Measurements from ENCODE around the gene MDM2. TPM values are rescaled to one million over a fixed set of nuclear protein-coding genes. Genes with fewer than 3 reads are reported as not detected.

The MDM2 gene
- polyA plus RNA-seq, 1 donor from 2014 or later = 19.6 TPM

DNA sequence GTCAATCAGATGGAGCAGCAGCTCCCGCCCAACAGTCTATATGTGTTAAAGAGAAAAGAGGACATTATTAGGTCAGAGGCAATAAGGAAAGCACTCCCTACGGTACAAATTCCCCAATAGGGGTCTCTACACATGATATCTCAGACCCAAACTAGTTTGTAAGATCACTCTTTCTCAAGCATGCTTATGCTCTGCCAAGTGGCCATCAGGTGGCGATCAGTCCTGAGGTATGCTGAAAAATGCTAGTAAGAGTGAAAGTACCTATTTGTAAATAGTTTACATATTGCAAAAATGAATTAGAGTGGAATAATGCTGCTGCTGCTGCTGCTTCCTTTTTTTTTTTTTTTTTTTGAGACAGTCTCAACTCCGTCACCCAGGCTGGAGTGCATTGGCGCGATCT, 63.9 kb downstream of the MDM2 start:
- H3K9me3 Mint-ChIP-seq = no peaks in the 10 kb centered on the region
- H3K36me3 Mint-ChIP-seq = peaks cover 3% of the 10 kb centered on the region
- H3K4me1 Mint-ChIP-seq = peaks cover 0 to 12% (median 5%) of the 10 kb centered on the region in 3 donors
- H3K27ac Mint-ChIP-seq = peak overlapping the region in 1 of 3 donors; percentile 20
- H3K4me3 Mint-ChIP-seq = peak overlapping the region in 1 of 4 donors; percentile 61
- no peaks in the 10 kb centered on the region for H3K27me3 Mint-ChIP-seq

DNA sequence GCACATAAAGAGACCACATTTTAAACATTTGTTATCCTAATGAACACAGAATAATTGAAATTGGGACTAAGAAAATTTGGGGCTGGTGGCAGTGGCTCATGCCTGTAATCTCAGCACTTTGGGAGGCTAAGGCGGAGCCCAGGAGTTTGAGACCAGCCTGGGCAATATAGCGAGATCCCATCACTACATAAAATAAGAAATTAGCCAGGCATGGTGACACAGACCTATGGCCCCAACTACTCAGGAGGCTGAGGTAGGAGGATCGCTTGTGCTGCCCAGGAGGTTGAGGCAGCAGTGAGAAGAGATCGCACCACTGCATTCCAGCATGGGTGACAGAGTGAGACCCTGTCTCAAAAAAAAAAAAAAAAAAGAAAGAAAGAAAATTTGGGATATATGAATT, 65.3 kb downstream of the MDM2 start:
- H3K9me3 Mint-ChIP-seq = no peaks in the 10 kb centered on the region
- H3K4me1 Mint-ChIP-seq = peaks cover 0 to 12% (median 5%) of the 10 kb centered on the region in 3 donors
- H3K27ac Mint-ChIP-seq = no peak overlapping the region
- H3K27me3 Mint-ChIP-seq = no peaks in the 10 kb centered on the region
- H3K36me3 Mint-ChIP-seq = peaks cover 3% of the 10 kb centered on the region
- H3K4me3 Mint-ChIP-seq = no peak overlapping the region

DNA sequence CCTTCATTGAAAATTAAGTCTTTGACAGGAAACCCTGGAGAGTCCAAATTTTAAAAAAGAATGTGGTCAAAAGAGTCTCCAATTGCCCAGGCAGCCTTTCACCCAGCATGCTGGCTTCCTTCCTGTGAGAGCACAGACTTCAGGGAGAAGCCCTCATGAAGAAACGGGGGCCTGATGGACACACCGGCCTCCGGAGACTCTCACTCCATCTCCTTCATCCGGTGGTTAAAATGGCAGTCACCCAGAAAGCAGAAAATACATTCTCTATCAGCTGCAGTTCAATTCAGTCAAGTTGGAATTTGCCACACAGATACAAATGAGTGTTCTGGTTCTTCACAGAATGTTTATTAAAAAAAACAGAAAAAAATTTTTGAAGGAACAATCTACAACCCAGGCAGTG, 68.5 kb downstream of the MDM2 start:
- peaks cover 5 to 7% (median 5%) of the 10 kb centered on the region in 3 donors for H3K4me1 Mint-ChIP-seq

DNA sequence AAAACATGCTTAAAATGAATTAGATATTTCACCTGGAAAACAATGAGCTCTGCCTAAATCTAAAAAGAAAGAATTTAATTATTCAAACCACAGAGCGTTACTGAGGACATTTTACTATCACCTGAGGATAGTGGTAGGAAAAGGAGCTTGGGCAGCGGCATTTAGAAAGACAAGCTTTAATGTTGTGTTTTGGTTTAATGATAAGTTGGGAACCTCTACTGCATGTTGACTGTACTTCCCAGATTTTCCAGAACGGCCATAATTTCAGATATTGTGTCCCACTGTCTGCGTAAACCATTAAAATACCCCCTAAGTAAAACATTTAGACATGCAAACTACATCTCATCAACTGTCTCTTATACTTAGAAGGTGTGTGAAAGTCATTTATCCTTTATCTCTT, 69.6 kb downstream of the MDM2 start:
- peaks cover 5% of the 10 kb centered on the region for H3K36me3 Mint-ChIP-seq
- no peak overlapping the region for H3K27ac Mint-ChIP-seq
- H3K27me3 Mint-ChIP-seq = no peaks in the 10 kb centered on the region
- peaks cover 0 to 3% (median 3%) of the 10 kb centered on the region in 3 donors for H3K9me3 Mint-ChIP-seq
- H3K4me3 Mint-ChIP-seq = peak overlapping the region in 1 of 4 donors; percentile 35
- peaks cover 3 to 5% (median 5%) of the 10 kb centered on the region in 3 donors for H3K4me1 Mint-ChIP-seq

More for the DNA sequence above, 68.5 kb downstream of the MDM2 start:
- Mint-ChIP-seq H3K4me3 (no peak overlapping the region), H3K27ac (no peak overlapping the region), H3K27me3 (no peaks in the 10 kb centered on the region), H3K9me3 (no peaks in the 10 kb centered on the region), H3K36me3 (peaks cover 5% of the 10 kb centered on the region)

DNA sequence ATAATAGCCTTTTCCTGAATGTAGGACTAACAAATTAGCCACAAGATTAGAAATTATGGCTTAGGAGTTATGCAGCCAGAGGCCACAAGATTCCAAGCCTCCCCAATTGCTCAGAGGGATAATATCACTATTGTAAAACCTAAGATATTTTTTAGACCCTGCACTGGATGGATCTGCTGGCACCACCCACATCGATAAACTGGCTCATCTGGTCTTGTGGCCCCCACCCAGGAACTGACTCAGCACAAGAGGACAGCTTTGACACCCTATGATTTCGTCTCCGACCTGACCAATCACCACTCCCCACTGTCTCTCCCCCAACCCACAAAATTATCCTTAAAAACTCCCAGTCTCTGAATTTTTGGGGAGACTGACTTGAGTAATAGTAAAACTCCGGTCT, 70.3 kb downstream of the MDM2 start:
- peaks cover 5 to 6% (median 5%) of the 10 kb centered on the region in 3 donors for H3K4me1 Mint-ChIP-seq
- H3K4me3 Mint-ChIP-seq = no peak overlapping the region
- H3K9me3 Mint-ChIP-seq = peaks cover 0 to 3% (median 3%) of the 10 kb centered on the region in 3 donors
- H3K27me3 Mint-ChIP-seq = no peaks in the 10 kb centered on the region
- H3K27ac Mint-ChIP-seq = no peak overlapping the region
- peaks cover 5% of the 10 kb centered on the region for H3K36me3 Mint-ChIP-seq

DNA sequence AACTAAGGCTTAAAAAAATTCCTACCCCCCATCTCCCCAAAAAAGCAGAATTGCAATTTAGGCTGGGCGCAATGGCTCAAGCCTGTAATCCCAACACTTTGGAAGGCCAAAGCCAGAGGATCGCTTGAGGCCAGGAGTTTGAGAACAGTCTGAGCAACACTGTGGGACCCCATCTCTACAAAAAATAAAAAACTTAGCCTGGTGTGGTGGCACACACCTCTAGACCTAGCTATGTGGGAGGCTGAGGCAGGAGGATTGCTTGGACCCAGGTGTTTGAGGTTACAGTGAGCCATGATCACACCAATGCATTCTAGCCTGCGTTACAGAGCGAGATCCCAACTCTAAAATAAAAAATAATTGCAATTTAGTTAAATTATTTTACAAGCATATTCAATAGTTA, 70.9 kb downstream of the MDM2 start:
- no peaks in the 10 kb centered on the region for H3K27me3 Mint-ChIP-seq
- H3K36me3 Mint-ChIP-seq = peaks cover 5% of the 10 kb centered on the region
- no peak overlapping the region for H3K4me3 Mint-ChIP-seq
- H3K4me1 Mint-ChIP-seq = peaks cover 5 to 6% (median 5%) of the 10 kb centered on the region in 3 donors
- H3K27ac Mint-ChIP-seq = no peak overlapping the region
- H3K9me3 Mint-ChIP-seq = peaks cover 0 to 3% (median 3%) of the 10 kb centered on the region in 3 donors

DNA sequence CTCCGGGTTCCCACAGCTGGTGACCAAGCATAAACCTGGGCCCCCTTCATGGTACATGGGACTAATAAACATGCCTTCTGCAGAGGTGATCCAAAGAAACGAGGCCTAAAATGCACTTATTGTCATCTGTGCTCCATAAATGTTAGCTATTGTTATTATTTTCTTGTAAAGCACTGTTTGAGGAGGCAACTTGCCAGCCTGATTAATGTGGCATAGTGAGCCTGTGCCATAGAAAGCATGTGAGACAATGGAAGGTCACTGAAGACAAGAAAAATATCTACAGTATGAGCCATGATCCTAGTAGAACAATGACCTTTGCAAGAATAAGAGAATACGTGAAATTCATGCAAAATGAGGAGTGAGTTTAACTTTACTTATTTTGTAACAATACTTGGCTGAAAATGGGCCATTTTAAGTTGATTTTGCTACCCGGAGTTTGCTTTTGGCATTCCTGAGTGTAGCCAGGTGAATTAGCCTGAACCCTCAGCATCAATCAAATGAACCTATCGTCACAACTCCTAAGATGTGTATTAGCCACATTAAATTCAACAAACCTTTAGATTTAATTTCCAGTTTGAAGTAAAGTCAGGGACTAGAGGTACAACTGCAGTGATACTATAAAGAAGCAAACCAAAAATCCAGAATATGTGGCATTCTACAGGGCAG, 72.8 kb downstream of the MDM2 start:
- H3K4me3 Mint-ChIP-seq = no peak overlapping the region
- no peak overlapping the region for H3K27ac Mint-ChIP-seq
- no peaks in the 10 kb centered on the region for H3K27me3 Mint-ChIP-seq
- H3K36me3 Mint-ChIP-seq = peaks cover 5% of the 10 kb centered on the region
- peaks cover 0 to 5% (median 4%) of the 10 kb centered on the region in 3 donors for H3K4me1 Mint-ChIP-seq
- H3K9me3 Mint-ChIP-seq = peaks cover 0 to 3% (median 3%) of the 10 kb centered on the region in 3 donors

DNA sequence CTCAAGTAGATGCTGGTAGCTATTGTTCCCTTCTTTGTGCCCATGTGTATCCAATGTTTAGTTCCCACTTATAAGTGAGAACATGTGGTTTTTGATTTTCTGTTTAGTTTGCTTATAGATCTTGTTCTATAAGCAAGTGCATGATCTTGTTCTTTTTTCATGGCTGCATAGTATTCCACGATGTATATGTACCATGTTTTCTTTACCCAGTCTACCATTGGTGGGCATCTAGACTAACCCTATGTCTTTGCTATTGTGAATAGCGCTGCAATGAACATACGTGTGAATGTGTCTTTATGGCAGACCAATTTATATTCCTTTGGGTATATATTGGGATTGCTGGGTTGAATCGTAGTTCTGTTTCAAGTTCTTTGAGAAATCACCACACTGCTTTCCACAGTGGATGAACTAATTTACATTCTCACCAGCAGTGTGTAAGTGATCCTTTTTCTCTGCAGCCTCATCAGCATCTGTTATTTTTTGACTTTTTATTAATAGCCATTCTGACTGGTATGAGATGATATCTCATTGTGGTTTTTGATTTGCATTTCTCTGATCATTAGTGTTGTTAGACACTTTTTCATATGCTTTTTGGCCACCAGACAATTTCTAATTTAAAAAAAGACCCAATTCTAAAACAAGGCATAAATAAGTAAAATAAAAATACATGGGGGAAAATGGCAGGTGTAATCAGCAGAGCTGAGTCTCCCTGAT, 74.4 kb downstream of the MDM2 start:
- Mint-ChIP-seq H3K4me3 (no peak overlapping the region), H3K27me3 (no peaks in the 10 kb centered on the region), H3K27ac (no peak overlapping the region), H3K36me3 (peaks cover 5% of the 10 kb centered on the region), H3K4me1 (peaks cover 0 to 5% (median 4%) of the 10 kb centered on the region in 3 donors), H3K9me3 (peaks cover 0 to 3% (median 3%) of the 10 kb centered on the region in 3 donors)

DNA sequence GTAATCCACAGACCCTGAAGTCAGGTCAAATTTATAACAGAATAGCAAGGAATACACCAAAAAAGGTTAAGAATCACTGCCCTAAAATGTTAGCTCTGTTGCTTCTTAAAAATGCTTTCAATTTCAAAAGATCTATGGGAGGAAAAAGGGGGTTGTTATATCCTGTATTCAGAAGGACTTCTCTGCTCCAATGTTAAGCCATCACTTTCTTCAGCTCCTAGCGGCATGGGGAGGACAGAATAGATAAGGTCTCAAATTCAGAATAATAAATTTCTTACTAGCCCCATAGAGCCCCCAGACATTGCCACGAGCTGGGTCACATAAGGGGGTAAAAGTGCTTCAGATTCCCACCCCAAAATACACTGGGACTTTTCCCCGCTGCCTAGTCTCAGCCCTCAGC, 75.2 kb downstream of the MDM2 start:
- Mint-ChIP-seq H3K4me3 (no peak overlapping the region), H3K27ac (no peak overlapping the region), H3K27me3 (no peaks in the 10 kb centered on the region), H3K9me3 (peaks cover 0 to 3% (median 3%) of the 10 kb centered on the region in 3 donors), H3K36me3 (peaks cover 5% of the 10 kb centered on the region), H3K4me1 (peaks cover 0 to 5% (median 4%) of the 10 kb centered on the region in 3 donors)

DNA sequence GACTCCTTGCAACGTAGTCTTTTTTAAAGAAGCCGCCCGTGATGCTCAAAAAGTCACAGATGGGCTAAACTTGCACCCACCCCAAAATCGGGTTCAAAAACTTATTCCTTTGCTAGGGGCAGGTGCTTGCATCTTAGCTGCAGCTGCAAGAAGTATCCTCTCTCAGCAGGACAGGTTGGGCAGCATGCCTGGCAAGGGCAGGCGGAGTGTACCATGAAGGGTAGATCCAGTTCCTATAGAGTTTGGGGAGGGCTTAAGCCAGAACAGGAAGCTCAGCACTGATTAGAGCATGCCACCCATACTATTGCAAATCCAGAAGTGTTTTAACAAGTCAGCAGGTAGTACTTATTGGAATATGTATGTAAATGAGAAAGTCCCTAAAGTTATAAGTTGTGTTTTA, 76.3 kb downstream of the MDM2 start:
- H3K36me3 Mint-ChIP-seq = peaks cover 5% of the 10 kb centered on the region
- no peak overlapping the region for H3K4me3 Mint-ChIP-seq
- H3K4me1 Mint-ChIP-seq = peaks cover 0 to 5% (median 4%) of the 10 kb centered on the region in 3 donors
- H3K9me3 Mint-ChIP-seq = peaks cover 0 to 3% (median 3%) of the 10 kb centered on the region in 3 donors
- H3K27ac Mint-ChIP-seq = peak overlapping the region in 1 of 3 donors; percentile 88
- H3K27me3 Mint-ChIP-seq = no peaks in the 10 kb centered on the region

DNA sequence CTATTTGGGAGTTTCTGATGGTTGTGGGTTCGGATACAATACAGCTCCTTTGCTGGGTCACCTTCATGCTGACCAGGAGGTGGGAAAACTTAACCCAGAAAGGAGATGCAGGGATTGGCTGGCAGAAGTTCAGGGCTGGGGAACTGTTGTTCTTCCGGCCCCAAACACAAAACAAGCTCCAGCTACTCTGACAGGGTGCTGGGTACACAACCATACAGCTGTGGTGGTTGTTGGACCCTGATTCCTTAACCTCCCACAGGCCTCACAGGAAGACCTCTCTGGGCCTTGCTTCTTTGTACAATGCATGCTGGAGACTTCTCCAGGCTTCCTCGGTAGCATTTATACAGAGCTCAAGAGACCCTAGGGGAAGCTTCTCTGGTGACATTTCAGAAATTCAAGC, 77.4 kb downstream of the MDM2 start:
- peaks cover 7 to 11% (median 10%) of the 10 kb centered on the region in 3 donors for H3K4me1 Mint-ChIP-seq
- H3K27me3 Mint-ChIP-seq = no peaks in the 10 kb centered on the region
- no peak overlapping the region for H3K4me3 Mint-ChIP-seq
- H3K9me3 Mint-ChIP-seq = peaks cover 0 to 3% (median 3%) of the 10 kb centered on the region in 3 donors
- H3K36me3 Mint-ChIP-seq = peaks cover 2% of the 10 kb centered on the region
- H3K27ac Mint-ChIP-seq = no peak overlapping the region

DNA sequence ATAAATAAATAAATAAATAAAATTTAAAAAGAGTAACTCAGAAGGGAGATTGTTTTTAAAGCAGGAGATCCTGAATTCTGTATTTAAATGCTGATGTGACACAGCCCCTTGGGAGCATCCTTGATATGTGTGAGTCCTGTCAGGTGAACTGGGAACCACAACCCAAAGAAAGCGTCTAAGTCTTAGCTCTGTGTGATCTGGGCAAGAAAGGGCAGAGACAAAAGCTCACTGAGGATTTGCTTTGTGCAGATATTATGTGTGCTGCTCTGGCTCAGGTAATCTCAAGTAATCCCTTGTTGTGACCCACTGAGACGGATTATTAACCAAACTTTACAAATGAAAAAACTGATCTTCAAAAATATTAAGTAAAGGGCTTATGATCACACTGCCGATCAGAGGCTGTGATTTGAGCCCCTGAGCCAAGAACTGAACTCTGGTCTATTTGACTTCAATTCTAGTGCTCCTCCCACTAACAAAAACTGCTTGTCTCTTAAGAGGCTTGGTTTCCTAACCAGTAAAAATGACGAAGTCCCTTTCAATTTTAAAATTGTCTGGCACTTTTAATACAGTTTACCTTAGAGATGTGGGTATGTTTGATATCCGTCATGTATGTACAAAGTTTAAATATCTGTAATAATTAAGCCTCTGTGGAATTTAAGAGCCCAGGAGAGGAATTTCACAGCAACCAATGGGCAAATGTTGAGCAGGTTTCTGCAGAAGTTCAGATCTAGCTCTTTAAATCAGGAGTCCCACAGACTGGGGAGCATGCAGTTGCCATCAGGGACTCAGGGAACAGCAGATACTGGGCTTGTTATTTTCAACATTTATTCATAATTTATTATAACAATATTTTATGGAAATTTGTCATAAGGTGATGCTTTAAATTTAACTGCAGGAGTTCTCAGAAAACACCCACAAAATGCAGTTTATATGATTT, 78.9 kb downstream of the MDM2 start:
- Mint-ChIP-seq H3K9me3 (peaks cover 0 to 3% (median 3%) of the 10 kb centered on the region in 3 donors), H3K27ac (no peak overlapping the region), H3K4me1 (peaks cover 9 to 14% (median 12%) of the 10 kb centered on the region in 3 donors), H3K36me3 (peaks cover 2% of the 10 kb centered on the region), H3K4me3 (no peak overlapping the region), H3K27me3 (no peaks in the 10 kb centered on the region)

DNA sequence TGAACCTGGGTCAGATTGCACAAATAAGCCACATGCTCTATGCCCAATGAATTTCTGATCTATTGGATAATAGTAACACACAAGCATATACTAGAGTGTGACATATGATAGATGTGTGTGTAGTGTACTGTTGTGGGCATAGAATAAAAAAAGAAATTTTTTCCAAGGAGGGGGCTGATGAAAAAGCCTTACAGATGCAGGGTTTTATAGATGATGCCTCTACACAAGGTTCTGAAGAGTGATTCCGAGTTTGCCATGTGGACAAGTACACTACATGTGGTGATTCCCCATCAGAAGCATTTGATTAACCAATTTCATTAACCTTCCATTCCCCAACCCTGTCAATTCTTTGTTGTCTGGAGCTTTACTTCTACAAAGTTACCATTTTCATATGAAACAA, 79.7 kb downstream of the MDM2 start:
- Mint-ChIP-seq H3K27me3 (no peaks in the 10 kb centered on the region), H3K9me3 (peaks cover 0 to 2% (median 0%) of the 10 kb centered on the region in 3 donors), H3K36me3 (peaks cover 2% of the 10 kb centered on the region), H3K4me3 (no peak overlapping the region), H3K27ac (no peak overlapping the region), H3K4me1 (peaks cover 9 to 12% (median 12%) of the 10 kb centered on the region in 3 donors)

DNA sequence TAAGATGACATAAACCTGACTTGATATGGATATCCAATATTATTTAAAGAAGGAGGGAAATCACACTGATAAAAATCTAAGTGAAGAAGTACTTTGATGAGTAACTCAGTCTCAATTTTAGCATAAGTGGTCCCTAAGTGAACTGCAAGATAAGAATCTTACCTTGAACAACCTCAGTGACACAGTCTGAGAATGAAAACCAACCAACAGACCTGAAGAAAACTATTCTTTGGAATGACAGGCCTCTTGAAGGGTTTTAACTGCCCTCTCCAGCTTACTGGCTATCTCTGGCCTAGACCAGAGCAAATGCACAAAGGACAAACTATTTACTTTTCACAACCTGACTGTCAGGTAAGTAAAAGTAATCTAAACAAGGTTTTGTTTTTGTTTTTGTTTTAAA, 80.3 kb downstream of the MDM2 start:
- Mint-ChIP-seq H3K27ac (peak overlapping the region in 1 of 3 donors; percentile 77), H3K27me3 (no peaks in the 10 kb centered on the region), H3K36me3 (peaks cover 2% of the 10 kb centered on the region)

More for the DNA sequence above, 80.3 kb downstream of the MDM2 start:
- Mint-ChIP-seq H3K9me3 (peaks cover 0 to 2% (median 0%) of the 10 kb centered on the region in 3 donors), H3K4me3 (no peak overlapping the region), H3K4me1 (peaks cover 9 to 12% (median 10%) of the 10 kb centered on the region in 3 donors)
